HepG2 (cell line): ENCODE measurements around the gene TRIM15. TPM values are rescaled to one million over a fixed set of nuclear protein-coding genes. Genes with fewer than 3 reads are reported as not detected.

Source experiments
- ARID5B ChIP-seq: IDR thresholded peaks from 2 replicates; pipeline ENCODE4 v1.4.0; 2020; ENCODE audit warnings: mild to moderate bottlenecking, missing genetic modification reagents
- EP300 ChIP-seq, 3 experiments: sonication (generic) in 1 of 3; formaldehyde crosslinking in 1 of 3; IDR thresholded peaks; 2 replicates each; pipeline versions ENCODE4 v1.5.1 to v1.6.1; 2011 to 2020; ENCODE audit warnings: low read depth in 2 of 3, low read length in 2 of 3, borderline replicate concordance in 1 of 3, improper control_type of control experiment in 1 of 3, mild to moderate bottlenecking in 1 of 3, missing genetic modification reagents in 1 of 3, moderate library complexity in 1 of 3
- FOXP4 ChIP-seq: sonication (generic); formaldehyde crosslinking; IDR thresholded peaks from 2 replicates; pipeline ENCODE4 v1.4.0; 2020; ENCODE audit warnings: missing genetic modification reagents
- NONO ChIP-seq, 2 experiments: fragments of 450-650 bp in 1 of 2; sonication (generic) in 1 of 2; formaldehyde crosslinking in 1 of 2; IDR thresholded peaks in 1 of 2; conservative IDR thresholded peaks in 1 of 2; 2 replicates each; pipeline versions ENCODE4 v1.6.1 to v1.8.0; 2017 to 2022; ENCODE audit warnings: mild to moderate bottlenecking in 1 of 2, missing genetic modification reagents in 1 of 2, moderate library complexity in 1 of 2
- RARG ChIP-seq: sonication (generic); formaldehyde crosslinking; IDR thresholded peaks from 2 replicates; pipeline ENCODE4 v1.4.0; 2020; ENCODE audit warnings: low read depth, mild to moderate bottlenecking, missing genetic modification reagents
- STAT6 ChIP-seq: sonication (generic); formaldehyde crosslinking; IDR thresholded peaks from 2 replicates; pipeline ENCODE4 v1.4.0; 2020; ENCODE audit warnings: missing genetic modification reagents, mild to moderate bottlenecking, borderline replicate concordance
- U2AF2 ChIP-seq: fragments of 200-400 bp; formaldehyde crosslinking; IDR thresholded peaks from 2 replicates; pipeline ENCODE4 v1.6.1; 2017; ENCODE audit warnings: low read depth, mild to moderate bottlenecking, low read length
- ZNF646 ChIP-seq: sonication (generic); formaldehyde crosslinking; IDR thresholded peaks from 2 replicates; pipeline ENCODE4 v1.9.0; 2021; ENCODE audit warnings: mild to moderate bottlenecking, missing genetic modification reagents
- polyA plus RNA-seq, 8 experiments: library from polyadenylated mRNA; depleted of rRNA in 3 of 8; stranded (reverse) in 7 of 8; unstranded in 1 of 8; fragments of >200 nt; fragmentation: Illumina TruSeq in 4 of 8; extraction: Trizol in 4 of 8; gene quantifications; 2 replicates each; pipeline versions ENCODE4 v1.2.1 to v1.2.3, GENCODE V29; 2011 to 2016; ENCODE audit warnings: low read depth in 4 of 8, missing spikeins in 1 of 8, mixed read lengths in 1 of 8; ENCODE audit not compliant: insufficient read depth in 1 of 8
- total RNA-seq, 5 experiments: library from RNA; depleted of rRNA; stranded (reverse); fragments of >200 nt; fragmentation: Illumina TruSeq; extraction: Trizol; gene quantifications; 2 replicates each; pipeline ENCODE4 v1.2.3, GENCODE V29; 2016; ENCODE audit warnings: low read depth in 1 of 5

The TRIM15 gene
- total and polyA plus RNA-seq, 2 of the 13 experiments (the other 11 are each of a cell fraction or from before 2014, with no cell fraction given), result 35.1 to 38.2 TPM

- TF ChIP-seq ZNF646, result no peak
- TF ChIP-seq FOXP4 (CRISPR knock-in tag), result peak; percentile 38; the same call in 1 of the 2 replicates
- TF ChIP-seq STAT6, result 0 out of 2 replicates have a peak, but pooled peaks have one; percentile 36
- no peak for TF ChIP-seq NONO (IDR thresholded peaks at IDR 0.05)
- peak; percentile 75 for TF ChIP-seq NONO (CRISPR knock-in tag; conservative IDR thresholded peaks at IDR 0.05)
- TF ChIP-seq ARID5B, result peak; percentile 61
- 0 out of 2 replicates have a peak, but pooled peaks have one; percentile 7 for TF ChIP-seq RARG (CRISPR knock-in tag)
- peak in 1 of 2 experiments; percentile 66; a peak in 2 of 4 replicates for TF ChIP-seq EP300 (IDR thresholded peaks at IDR 0.05; ENCODE audit: low read depth in 2 of 2, low read length in 2 of 2)
- peak; percentile 1; the same call in 1 of the 2 replicates for TF ChIP-seq EP300 (CRISPR knock-in tag; IDR thresholded peaks at IDR 0.05; ENCODE audit: borderline replicate concordance)
- 0 out of 2 replicates have a peak, but pooled peaks have one; percentile 86 for TF ChIP-seq U2AF2
Observed at GRCh38 chr6:30212865-30213666, 49.7 kb downstream of the TRIM15 start, which contains the start of gene TRIM26 (continued).
